Lung (tissue), 12 donors: ENCODE results near the gene CATSPER3. TPM values are rescaled to one million over a fixed set of nuclear protein-coding genes. Genes with fewer than 3 reads are reported as not detected.
A peak's percentile ranks its signal among the peaks of the same experiment; 100 is the strongest.

Experiments used
- ATAC-seq: fragments of 200-7000 bp; cut with Tn5 transposase; one replicate; pipeline ENCODE4 v1.9.1; 2020; ENCODE audit warnings: moderate number of reproducible peaks; ENCODE audit not compliant: insufficient read depth, low FRiP score
- DNase-seq, 3 donors: peaks; one replicate each; pipeline ENCODE4 v3.0.0-alpha.2; 2013 to 2017
- H3K27ac ChIP-seq, 2 donors: one replicate each; pipeline ENCODE4 v1.5.1; 2013; ENCODE audit warnings: mild to moderate bottlenecking in 2 of 2, moderate library complexity in 2 of 2, control low read depth in 1 of 2, inconsistent platforms in 1 of 2, low read depth in 1 of 2, low read length in 1 of 2
- H3K27me3 ChIP-seq, 3 donors: one replicate each; pipeline ENCODE4 v1.5.1; 2013; ENCODE audit warnings: low read length in 2 of 3; ENCODE audit not compliant: control insufficient read depth in 3 of 3, insufficient read depth in 3 of 3
- H3K36me3 ChIP-seq, 4 donors: one replicate each; pipeline ENCODE4 v1.5.1; 2013; ENCODE audit warnings: low read length in 4 of 4, mild to moderate bottlenecking in 1 of 4, moderate library complexity in 1 of 4; ENCODE audit not compliant: control insufficient read depth in 4 of 4, insufficient read depth in 4 of 4
- H3K4me1 ChIP-seq, 5 donors: one replicate each; pipeline ENCODE4 v1.5.1; 2013; ENCODE audit warnings: low read length in 5 of 5, mild to moderate bottlenecking in 2 of 5, moderate library complexity in 1 of 5; ENCODE audit not compliant: control insufficient read depth in 5 of 5, insufficient read depth in 5 of 5
- H3K4me3 ChIP-seq: one replicate; pipeline ENCODE4 v1.5.1; 2013; ENCODE audit warnings: mild to moderate bottlenecking, control low read depth, moderate library complexity
- H3K9ac ChIP-seq, 2 donors: one replicate each; pipeline ENCODE4 v1.5.1; 2013; ENCODE audit warnings: low read length in 2 of 2, control low read depth in 1 of 2; ENCODE audit not compliant: insufficient read depth in 1 of 2
- H3K9me3 ChIP-seq, 4 donors: one replicate each; pipeline ENCODE4 v1.5.1; 2013; ENCODE audit warnings: low read length in 3 of 4, mild to moderate bottlenecking in 1 of 4, moderate library complexity in 1 of 4; ENCODE audit not compliant: control insufficient read depth in 4 of 4, insufficient read depth in 3 of 4
- WGBS, 2 donors: extraction: QIAGEN DNeasy Blood & Tissue Kit; methylation state at CpG; one replicate each; pipeline ENCODE4 v1.1.7; 2013; 5-methylcytosine and 5-hydroxymethylcytosine counted together
- polyA plus RNA-seq, 2 donors: library from polyadenylated mRNA; stranded (reverse); fragments of 200-250 nt; gene quantifications; one replicate each; pipeline ENCODE4 v1.2.1, GENCODE V29; 2013
- total RNA-seq, 2 donors: library from RNA; depleted of rRNA in 1 of 2; stranded (reverse); fragments of >200 nt in 1 of 2; gene quantifications; one replicate each; pipeline ENCODE4 v1.2.1, GENCODE V29; 2014 to 2021
- TF ChIP-seq, protein P1 (sequence below): IDR thresholded peaks from 2 replicates; pipeline ENCODE4 v1.5.1; 2012; ENCODE audit warnings: mild to moderate bottlenecking; ENCODE audit errors: control extremely low read depth, extremely low read depth
- donor health status: control.
- donor health status: control.
- donor health status: Bipolar disorder and iron deficiency.
- donor health status: healthy.
- donor health status: DM: yes; HTN: yes; CAD: no.

The CATSPER3 gene
- total and polyA plus RNA-seq, 4 donors = 0.38 to 0.61 (median 0.49) TPM

DNA sequence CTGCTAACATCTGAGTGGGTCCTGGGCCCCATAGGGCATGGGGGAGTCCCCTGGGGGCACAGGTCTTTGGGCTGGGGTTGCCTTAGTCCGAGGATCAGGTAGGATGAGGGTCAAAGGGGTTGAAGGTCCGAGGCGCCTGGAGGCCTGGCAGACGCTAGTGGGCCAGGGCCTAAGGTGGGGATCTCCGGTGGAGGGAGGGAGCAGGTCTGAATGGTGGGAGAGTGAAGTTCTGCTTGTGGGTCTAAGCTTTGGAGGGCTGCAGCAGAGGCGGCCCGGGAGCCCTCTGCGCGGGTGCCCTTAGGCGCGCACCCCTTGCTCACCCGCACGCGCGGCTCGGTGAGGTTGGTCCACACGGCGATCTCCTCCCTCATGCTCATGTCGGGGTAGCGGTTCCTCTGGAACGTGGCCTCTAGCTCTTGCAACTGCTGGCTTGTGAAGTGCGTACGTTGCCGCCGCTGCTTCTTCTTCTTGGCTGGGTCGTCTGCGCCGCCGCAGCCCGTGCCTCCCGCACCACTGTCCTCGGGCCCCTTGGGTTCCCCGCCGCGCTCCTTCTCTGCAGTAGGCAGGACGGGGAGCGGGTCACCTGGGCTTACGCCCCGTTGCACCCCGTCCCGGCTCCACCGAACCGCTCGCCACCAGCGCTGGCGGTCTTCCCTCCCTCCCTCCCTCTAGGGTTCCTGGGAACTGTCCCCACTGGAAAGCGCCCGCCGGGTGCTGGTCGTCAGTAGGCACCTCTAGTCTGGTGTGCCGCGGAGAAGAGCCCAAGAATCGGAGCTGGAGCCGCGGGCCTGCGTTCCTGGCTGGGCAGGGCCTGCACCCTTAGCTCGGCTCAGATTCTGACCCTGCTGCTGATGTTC lies 63.5 kb downstream of the CATSPER3 start:
- Histone ChIP-seq H3K9ac (no peak overlapping the region), H3K27ac (no peak overlapping the region), H3K4me3 (no peak overlapping the region), H3K4me1 (peaks cover 0 to 27% (median 11%) of the 10 kb centered on the region in 5 donors), H3K9me3 (peaks cover 0 to 9% (median 0%) of the 10 kb centered on the region in 4 donors), H3K27me3 (peaks cover 17 to 84% (median 82%) of the 10 kb centered on the region in 3 donors), H3K36me3 (no peaks in the 10 kb centered on the region)
- TF ChIP-seq, protein P1, sequence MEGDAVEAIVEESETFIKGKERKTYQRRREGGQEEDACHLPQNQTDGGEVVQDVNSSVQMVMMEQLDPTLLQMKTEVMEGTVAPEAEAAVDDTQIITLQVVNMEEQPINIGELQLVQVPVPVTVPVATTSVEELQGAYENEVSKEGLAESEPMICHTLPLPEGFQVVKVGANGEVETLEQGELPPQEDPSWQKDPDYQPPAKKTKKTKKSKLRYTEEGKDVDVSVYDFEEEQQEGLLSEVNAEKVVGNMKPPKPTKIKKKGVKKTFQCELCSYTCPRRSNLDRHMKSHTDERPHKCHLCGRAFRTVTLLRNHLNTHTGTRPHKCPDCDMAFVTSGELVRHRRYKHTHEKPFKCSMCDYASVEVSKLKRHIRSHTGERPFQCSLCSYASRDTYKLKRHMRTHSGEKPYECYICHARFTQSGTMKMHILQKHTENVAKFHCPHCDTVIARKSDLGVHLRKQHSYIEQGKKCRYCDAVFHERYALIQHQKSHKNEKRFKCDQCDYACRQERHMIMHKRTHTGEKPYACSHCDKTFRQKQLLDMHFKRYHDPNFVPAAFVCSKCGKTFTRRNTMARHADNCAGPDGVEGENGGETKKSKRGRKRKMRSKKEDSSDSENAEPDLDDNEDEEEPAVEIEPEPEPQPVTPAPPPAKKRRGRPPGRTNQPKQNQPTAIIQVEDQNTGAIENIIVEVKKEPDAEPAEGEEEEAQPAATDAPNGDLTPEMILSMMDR = no peak
- DNase-seq = peak; percentile 35 to 41 (median 40)
- 9 to 14% methylated on average over 54 to 57 of the region's 57 CpGs for WGBS, 2 donors
- no peak for ATAC-seq

GRCh38 chr5:135031813-135032694 lies 64.3 kb downstream of the CATSPER3 start:
- Histone ChIP-seq H3K27me3 (peaks cover 17 to 85% (median 82%) of the 10 kb centered on the region in 3 donors), H3K27ac (no peak overlapping the region), H3K9ac (no peak overlapping the region), H3K36me3 (no peaks in the 10 kb centered on the region), H3K4me1 (peaks cover 0 to 27% (median 11%) of the 10 kb centered on the region in 5 donors), H3K9me3 (peaks cover 0 to 12% (median 0%) of the 10 kb centered on the region in 4 donors), H3K4me3 (no peak overlapping the region)
- 19 to 31% methylated on average over 15 of the region's 15 CpGs for WGBS, 2 donors
- DNase-seq = peak in 2 of 3 donors; percentile 27 to 57
- no peak for ATAC-seq
- TF ChIP-seq, protein P1 = no peak

GRCh38 chr5:135032695-135032998 lies 64.9 kb downstream of the CATSPER3 start:
- Histone ChIP-seq H3K27ac (no peak overlapping the region), H3K27me3 (peaks cover 17 to 86% (median 82%) of the 10 kb centered on the region in 3 donors), H3K9me3 (peaks cover 0 to 12% (median 0%) of the 10 kb centered on the region in 4 donors), H3K9ac (no peak overlapping the region), H3K4me1 (peaks cover 0 to 27% (median 11%) of the 10 kb centered on the region in 5 donors), H3K36me3 (no peaks in the 10 kb centered on the region), H3K4me3 (no peak overlapping the region)
- WGBS, 2 donors = 4 to 11% methylated on average over 18 of the region's 18 CpGs
- ATAC-seq (no peak), DNase-seq (peak in 1 of 3 donors; percentile 28)
- TF ChIP-seq, protein P1 = no peak
